ENCODE data around the gene DENND11.

Gene DENND11

GRCh38 chr7:141660259-141660658 lies 41.7 kb downstream of the DENND11 start:
- no peak for TF ChIP-seq CTCF (IDR thresholded peaks at IDR 0.05; ENCODE audit: low read depth, low read length, missing control alignments)
- Histone ChIP-seq H3K27me3 (replicated peaks) (no peaks in the 10 kb centered on the region), H3K27ac (no peak overlapping the region), H3K4me3 (ENCODE audit: low read depth, low read length) (no peak overlapping the region), H3K36me3 (replicated peaks) (peaks cover 14% of the 10 kb centered on the region)
- in situ Hi-C loops (cut with HindIII; ENCODE audit: low pct_ligation_motif_present, low sequenced_read_pairs) = no loop called here
- DNase-seq = no peak

- H3K27me3 ChIP-seq (replicated peaks) = no peaks in the 10 kb centered on the region
- H3K27ac ChIP-seq = no peak overlapping the region
- in situ Hi-C loops (cut with HindIII; ENCODE audit: low pct_ligation_motif_present, low sequenced_read_pairs) = no loop called here
- no peak for DNase-seq
- H3K36me3 ChIP-seq (replicated peaks) = peaks cover 14% of the 10 kb centered on the region
- no peak overlapping the region for H3K4me3 ChIP-seq (ENCODE audit: low read depth, low read length)
- TF ChIP-seq CTCF (IDR thresholded peaks at IDR 0.05; ENCODE audit: low read depth, low read length, missing control alignments) = no peak
Measured at GRCh38 chr7:141659501-141659900, 42.5 kb downstream of the DENND11 start.

- peak; percentile 75 for DNase-seq
- H3K36me3 ChIP-seq (replicated peaks) = peaks cover 12% of the 10 kb centered on the region
- TF ChIP-seq CTCF (IDR thresholded peaks at IDR 0.05; ENCODE audit: low read depth, low read length, missing control alignments) = peak; percentile 88
- in situ Hi-C loops (cut with HindIII; ENCODE audit: low pct_ligation_motif_present, low sequenced_read_pairs) = no loop called here
- H3K27ac ChIP-seq = no peak overlapping the region
- no peak overlapping the region for H3K4me3 ChIP-seq (ENCODE audit: low read depth, low read length)
- no peaks in the 10 kb centered on the region for H3K27me3 ChIP-seq (replicated peaks)
Measured at GRCh38 chr7:141654551-141654950, 47.4 kb downstream of the DENND11 start.

- in situ Hi-C loops (cut with HindIII; ENCODE audit: low pct_ligation_motif_present, low sequenced_read_pairs) = no loop called here
- TF ChIP-seq CTCF (IDR thresholded peaks at IDR 0.05; ENCODE audit: low read depth, low read length, missing control alignments) = no peak
- Histone ChIP-seq H3K27ac (no peak overlapping the region), H3K36me3 (replicated peaks) (peaks cover 7% of the 10 kb centered on the region), H3K27me3 (replicated peaks) (no peaks in the 10 kb centered on the region), H3K4me3 (ENCODE audit: low read depth, low read length) (no peak overlapping the region)
- DNase-seq = no peak
Measured at GRCh38 chr7:141652691-141653090, 49.3 kb downstream of the DENND11 start.

Measured in brain microvascular endothelial cell (primary cell).